Panc1 (cell line): ENCODE measurements around the gene C1QA. TPM values are rescaled to one million over a fixed set of nuclear protein-coding genes. Genes with fewer than 3 reads are reported as not detected.

Experiments used
- ATAC-seq: fragments of 200-7000 bp; cut with Tn5 transposase; 2 replicates; pipeline ENCODE4 v1.9.1; 2020; ENCODE audit warnings: mild to moderate bottlenecking, moderate library complexity
- BruUV-seq: library from RNA; stranded (reverse); fragments of 400-500 nt; replicated peaks from 2 replicates; lab custom pipeline; 2021; lab: Mats Ljungman, UMichigan
- CTCF ChIA-PET: fragments of 300-600 bp; sonication (Branson Sonifier 250); formaldehyde crosslinking; loops from one replicate; lab custom pipeline; 2022; ENCODE audit warnings: antibody characterized with exemption; lab: Charles Lee
- POLR2A ChIA-PET: fragments of 300-600 bp; sonication (Branson Sonifier 250); formaldehyde crosslinking; loops from one replicate; lab custom pipeline; 2022; ENCODE audit warnings: antibody characterized with exemption; lab: Charles Lee
- DNase-seq: peaks from one replicate; pipeline ENCODE4 v3.0.0-alpha.2; 2010; ENCODE audit warnings: low read depth, low spot score
- H3K27ac ChIP-seq: 2 replicates; pipeline ENCODE4 v1.5.1; 2011; ENCODE audit warnings: mild to moderate bottlenecking, low read length, inconsistent platforms
- H3K27me3 ChIP-seq: fragments of 200-500 bp; sonication (Bioruptor generic); 2 replicates; pipeline ENCODE4 v1.6.0; 2014; ENCODE audit warnings: low read length, inconsistent platforms; ENCODE audit not compliant: control insufficient read depth, insufficient read depth
- H3K36me3 ChIP-seq: fragments of 200-500 bp; sonication (Bioruptor generic); 2 replicates; pipeline ENCODE4 v1.5.1; 2014; ENCODE audit warnings: inconsistent platforms, mild to moderate bottlenecking, low read length, moderate library complexity; ENCODE audit not compliant: control insufficient read depth, insufficient read depth
- H3K4me1 ChIP-seq: 2 replicates; pipeline ENCODE4 v1.5.1; 2011; ENCODE audit warnings: inconsistent platforms, mild to moderate bottlenecking, low read length, moderate library complexity; ENCODE audit not compliant: control insufficient read depth, insufficient read depth
- H3K4me3 ChIP-seq, 2 experiments: 2 replicates each; pipeline ENCODE4 v1.5.1; 2011 to 2012; ENCODE audit warnings: low read depth in 2 of 2, low read length in 2 of 2, mild to moderate bottlenecking in 2 of 2, inconsistent platforms in 1 of 2, moderate library complexity in 1 of 2
- H3K9me3 ChIP-seq: fragments of 200-500 bp; sonication (Bioruptor generic); 2 replicates; pipeline ENCODE4 v1.5.1; 2014; ENCODE audit warnings: low read depth, mild to moderate bottlenecking, inconsistent platforms, low read length, moderate library complexity; ENCODE audit not compliant: control insufficient read depth, insufficient read depth
- POLR2AphosphoS5 ChIP-seq: IDR thresholded peaks from 2 replicates; pipeline ENCODE4 v1.6.1; 2012; ENCODE audit warnings: mild to moderate bottlenecking, low read depth, low read length, moderate library complexity
- SIN3A ChIP-seq: IDR thresholded peaks from 2 replicates; pipeline ENCODE4 v1.6.1; 2012; ENCODE audit warnings: low read depth, mild to moderate bottlenecking, low read length, moderate library complexity, borderline replicate concordance; ENCODE audit not compliant: insufficient read depth
- TCF7L2 ChIP-seq: IDR thresholded peaks from 2 replicates; pipeline ENCODE4 v1.6.1; 2011; ENCODE audit warnings: mild to moderate bottlenecking, low read depth, low read length, inconsistent platforms
- in situ Hi-C: cut with HindIII; loops from 2 replicates; pipeline ENCODE4 v1.10.0; 2016; ENCODE audit warnings: low sequenced_read_pairs, low pct_unique_long_range_greater_than_20kb
- intact Hi-C: fragments of 100-400 bp; cut with micrococcal nuclease; formaldehyde crosslinking; loops from one replicate; pipeline ENCODE4 v1.10.0; 2022; ENCODE audit not compliant: unreplicated experiment
- total RNA-seq: library from RNA; stranded (reverse); gene quantifications from one replicate; pipeline ENCODE4 v1.2.1, GENCODE V29; 2021; ENCODE audit not compliant: unreplicated experiment
- TF ChIP-seq, protein P1 (sequence below), 2 experiments: IDR thresholded peaks; 2 replicates each; pipeline ENCODE4 v1.6.1; 2011 to 2012; ENCODE audit warnings: low read depth in 2 of 2, control low read depth in 1 of 2, low read length in 1 of 2, mild to moderate bottlenecking in 1 of 2, moderate library complexity in 1 of 2; ENCODE audit not compliant: insufficient read depth in 1 of 2
- TF ChIP-seq, protein P2 (sequence below): fragments of 450-650 bp; IDR thresholded peaks from 2 replicates; pipeline ENCODE4 v1.5.1; 2017; ENCODE audit warnings: mild to moderate bottlenecking

C1QA gene
- total RNA-seq, 1 experiment from 2014 or later = 0.41 TPM

DNA sequence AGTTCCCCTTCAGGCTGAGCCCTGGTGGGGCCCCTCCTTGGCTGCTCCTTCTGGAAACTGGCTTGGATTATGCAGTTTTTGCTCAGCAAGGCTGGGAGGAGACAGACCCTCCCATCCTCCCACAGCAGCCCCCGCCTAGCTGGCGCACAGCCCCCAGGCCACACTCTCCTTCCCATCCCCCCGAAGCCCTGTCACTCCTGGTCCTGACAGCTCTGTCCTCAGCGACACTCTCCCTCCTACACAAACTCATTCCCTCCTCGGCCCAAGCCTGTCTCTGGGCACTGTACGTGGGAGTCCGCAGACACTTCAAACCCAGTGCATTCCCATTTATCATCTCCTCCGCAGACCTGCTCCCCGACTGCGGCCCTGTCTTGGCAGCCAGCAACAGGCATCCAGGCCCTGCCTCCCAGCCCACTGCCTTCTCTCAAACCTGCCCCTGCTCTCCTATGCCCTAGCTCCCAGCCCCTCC is 49.2 kb downstream of the C1QA start:
- in situ Hi-C loops = no loop called here
- ChIA-PET CTCF (interaction anchor here (0.7 kb wide), 1 partner anchor 145 kb away, joined by 4 read pairs; no protein-coding TSS in a partner anchor), POLR2A (no interaction called here)
- H3K9me3 ChIP-seq = no peaks in the 10 kb centered on the region
- no peaks in the 10 kb centered on the region for H3K4me1 ChIP-seq
- TF ChIP-seq POLR2AphosphoS5 = no peak
- TF ChIP-seq, protein P1, sequence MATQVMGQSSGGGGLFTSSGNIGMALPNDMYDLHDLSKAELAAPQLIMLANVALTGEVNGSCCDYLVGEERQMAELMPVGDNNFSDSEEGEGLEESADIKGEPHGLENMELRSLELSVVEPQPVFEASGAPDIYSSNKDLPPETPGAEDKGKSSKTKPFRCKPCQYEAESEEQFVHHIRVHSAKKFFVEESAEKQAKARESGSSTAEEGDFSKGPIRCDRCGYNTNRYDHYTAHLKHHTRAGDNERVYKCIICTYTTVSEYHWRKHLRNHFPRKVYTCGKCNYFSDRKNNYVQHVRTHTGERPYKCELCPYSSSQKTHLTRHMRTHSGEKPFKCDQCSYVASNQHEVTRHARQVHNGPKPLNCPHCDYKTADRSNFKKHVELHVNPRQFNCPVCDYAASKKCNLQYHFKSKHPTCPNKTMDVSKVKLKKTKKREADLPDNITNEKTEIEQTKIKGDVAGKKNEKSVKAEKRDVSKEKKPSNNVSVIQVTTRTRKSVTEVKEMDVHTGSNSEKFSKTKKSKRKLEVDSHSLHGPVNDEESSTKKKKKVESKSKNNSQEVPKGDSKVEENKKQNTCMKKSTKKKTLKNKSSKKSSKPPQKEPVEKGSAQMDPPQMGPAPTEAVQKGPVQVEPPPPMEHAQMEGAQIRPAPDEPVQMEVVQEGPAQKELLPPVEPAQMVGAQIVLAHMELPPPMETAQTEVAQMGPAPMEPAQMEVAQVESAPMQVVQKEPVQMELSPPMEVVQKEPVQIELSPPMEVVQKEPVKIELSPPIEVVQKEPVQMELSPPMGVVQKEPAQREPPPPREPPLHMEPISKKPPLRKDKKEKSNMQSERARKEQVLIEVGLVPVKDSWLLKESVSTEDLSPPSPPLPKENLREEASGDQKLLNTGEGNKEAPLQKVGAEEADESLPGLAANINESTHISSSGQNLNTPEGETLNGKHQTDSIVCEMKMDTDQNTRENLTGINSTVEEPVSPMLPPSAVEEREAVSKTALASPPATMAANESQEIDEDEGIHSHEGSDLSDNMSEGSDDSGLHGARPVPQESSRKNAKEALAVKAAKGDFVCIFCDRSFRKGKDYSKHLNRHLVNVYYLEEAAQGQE (IDR thresholded peaks at IDR 0.05; ENCODE audit: insufficient read depth in 1 of 2, low read depth in 2 of 2, low read length in 1 of 2) = no peak
- no peak overlapping the region for H3K4me3 ChIP-seq
- BruUV-seq = no TSS peak
- no peaks in the 10 kb centered on the region for H3K36me3 ChIP-seq
- H3K27me3 ChIP-seq = no peaks in the 10 kb centered on the region
- no peak overlapping the region for H3K27ac ChIP-seq
- intact Hi-C loops = no loop called here
- ATAC-seq = no peak
- no peak for DNase-seq

DNA sequence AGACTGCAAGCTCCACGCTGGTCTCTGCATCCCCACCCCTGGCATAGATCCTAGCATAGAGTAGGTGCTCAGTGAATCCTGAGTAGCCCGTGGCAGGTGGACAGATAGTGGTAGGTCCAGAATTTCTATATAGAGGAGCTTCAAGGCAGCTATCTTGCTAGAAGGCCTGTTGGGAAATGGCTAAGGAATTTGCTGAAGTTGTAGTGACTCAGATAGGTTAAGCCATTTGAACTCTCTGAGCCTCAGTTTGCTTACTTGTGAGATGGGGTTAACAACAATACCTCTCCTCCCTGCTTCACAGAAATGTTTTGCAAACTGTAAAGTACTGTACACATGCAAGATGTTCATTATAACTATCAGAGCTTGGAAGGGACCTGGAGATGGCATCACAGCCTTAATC is 50.8 kb downstream of the C1QA start:
- POLR2A ChIA-PET = no interaction called here
- BruUV-seq = no TSS peak

More for the DNA sequence above, 50.8 kb downstream of the C1QA start:
- in situ Hi-C loops = no loop called here
- TF ChIP-seq, protein P1 (IDR thresholded peaks at IDR 0.05; ENCODE audit: insufficient read depth in 1 of 2, low read depth in 2 of 2, low read length in 1 of 2) = no peak
- TF ChIP-seq POLR2AphosphoS5 (no peak), SIN3A (no peak), TCF7L2 (no peak)
- TF ChIP-seq, protein P2, sequence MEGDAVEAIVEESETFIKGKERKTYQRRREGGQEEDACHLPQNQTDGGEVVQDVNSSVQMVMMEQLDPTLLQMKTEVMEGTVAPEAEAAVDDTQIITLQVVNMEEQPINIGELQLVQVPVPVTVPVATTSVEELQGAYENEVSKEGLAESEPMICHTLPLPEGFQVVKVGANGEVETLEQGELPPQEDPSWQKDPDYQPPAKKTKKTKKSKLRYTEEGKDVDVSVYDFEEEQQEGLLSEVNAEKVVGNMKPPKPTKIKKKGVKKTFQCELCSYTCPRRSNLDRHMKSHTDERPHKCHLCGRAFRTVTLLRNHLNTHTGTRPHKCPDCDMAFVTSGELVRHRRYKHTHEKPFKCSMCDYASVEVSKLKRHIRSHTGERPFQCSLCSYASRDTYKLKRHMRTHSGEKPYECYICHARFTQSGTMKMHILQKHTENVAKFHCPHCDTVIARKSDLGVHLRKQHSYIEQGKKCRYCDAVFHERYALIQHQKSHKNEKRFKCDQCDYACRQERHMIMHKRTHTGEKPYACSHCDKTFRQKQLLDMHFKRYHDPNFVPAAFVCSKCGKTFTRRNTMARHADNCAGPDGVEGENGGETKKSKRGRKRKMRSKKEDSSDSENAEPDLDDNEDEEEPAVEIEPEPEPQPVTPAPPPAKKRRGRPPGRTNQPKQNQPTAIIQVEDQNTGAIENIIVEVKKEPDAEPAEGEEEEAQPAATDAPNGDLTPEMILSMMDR = no peak
- Histone ChIP-seq H3K4me3 (no peak overlapping the region), H3K4me1 (no peaks in the 10 kb centered on the region), H3K27me3 (no peaks in the 10 kb centered on the region), H3K27ac (no peak overlapping the region), H3K9me3 (no peaks in the 10 kb centered on the region), H3K36me3 (no peaks in the 10 kb centered on the region)
- DNase-seq = no peak
- CTCF ChIA-PET = no interaction called here
- ATAC-seq = no peak
- intact Hi-C loops = no loop called here
